Tongue (tissue), 2 donors: ENCODE data around the gene TPM1. TPM values are rescaled to one million over a fixed set of nuclear protein-coding genes. Genes with fewer than 3 reads are reported as not detected.

ENCODE experiments used
- DNase-seq: peaks from one replicate; pipeline ENCODE4 v3.0.0-alpha.2; 2015
- total RNA-seq: library from RNA; depleted of rRNA; stranded (reverse); fragments of >200 nt; gene quantifications from one replicate; pipeline ENCODE4 v1.2.3, GENCODE V29; 2014

Gene TPM1
- total RNA-seq, 1 donor from 2014 or later: 4,708 TPM

DNA sequence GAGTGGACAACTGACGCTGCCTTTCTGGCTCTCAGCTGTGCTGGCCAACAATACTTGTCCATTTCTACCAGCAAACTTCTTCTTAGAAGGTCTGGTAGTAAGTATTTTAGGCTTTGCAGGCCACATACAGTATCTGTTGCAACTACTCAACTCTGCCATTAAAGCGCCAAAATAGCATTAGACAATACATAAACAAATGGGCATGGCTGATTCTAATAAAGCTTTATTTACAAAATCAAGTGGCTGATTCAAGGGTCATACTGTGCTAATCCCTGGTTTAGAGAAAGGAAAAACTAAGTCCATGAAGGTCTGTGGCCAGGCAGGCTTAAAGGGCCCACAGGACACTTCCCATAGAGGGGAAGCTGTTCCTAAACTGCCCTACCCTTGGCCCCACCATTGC, 26.3 kb upstream of the TPM1 start:
- no peak for DNase-seq

DNA sequence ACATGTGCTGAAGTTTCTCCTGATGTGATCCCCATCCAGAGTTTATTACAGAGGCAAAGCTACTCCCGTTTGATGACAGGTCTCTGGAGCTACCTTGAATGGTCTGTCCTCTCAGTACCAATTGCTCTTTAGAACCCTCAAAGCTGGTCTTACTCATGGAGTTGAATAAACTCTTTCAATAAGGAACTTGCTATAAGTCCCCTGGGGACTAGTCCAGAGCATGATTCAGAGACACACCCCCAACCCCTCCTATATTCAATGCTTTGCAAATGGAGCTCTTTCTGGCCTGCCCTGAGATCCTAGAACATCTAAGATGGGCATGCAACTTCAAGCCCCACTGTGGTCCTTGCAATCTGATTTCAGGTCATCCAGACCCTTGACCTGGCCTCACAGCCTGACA, 23.9 kb upstream of the TPM1 start:
- DNase-seq: no peak

DNA sequence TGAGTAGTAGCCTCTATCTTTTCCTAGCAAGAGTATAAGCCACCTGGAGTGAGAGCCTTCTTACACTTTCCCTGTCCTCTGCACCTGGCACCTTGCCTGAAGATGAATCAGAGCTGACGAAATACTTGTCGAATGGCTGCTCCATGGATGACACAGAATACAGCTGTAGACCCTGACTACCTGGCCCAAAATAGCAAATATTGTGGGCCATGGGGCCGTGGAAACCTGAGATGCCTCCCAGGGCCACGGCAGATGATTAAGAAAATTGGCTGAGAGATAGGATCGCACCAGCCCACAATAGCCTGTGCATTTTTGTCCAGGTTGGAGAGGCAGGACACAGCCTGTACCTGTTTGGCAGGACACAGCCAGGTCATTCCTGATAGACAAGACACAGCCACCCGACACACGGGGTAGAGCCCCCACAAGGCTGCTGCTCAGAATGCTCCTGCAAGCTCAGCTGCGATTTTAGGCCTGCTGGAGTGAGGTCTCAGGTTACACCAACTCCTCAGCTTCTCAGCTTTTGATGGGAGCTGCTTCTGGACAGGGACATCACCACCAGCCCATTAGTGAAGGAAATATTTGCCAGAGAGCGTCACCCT, 22.9 kb upstream of the TPM1 start:
- peak; percentile 86 for DNase-seq

DNA sequence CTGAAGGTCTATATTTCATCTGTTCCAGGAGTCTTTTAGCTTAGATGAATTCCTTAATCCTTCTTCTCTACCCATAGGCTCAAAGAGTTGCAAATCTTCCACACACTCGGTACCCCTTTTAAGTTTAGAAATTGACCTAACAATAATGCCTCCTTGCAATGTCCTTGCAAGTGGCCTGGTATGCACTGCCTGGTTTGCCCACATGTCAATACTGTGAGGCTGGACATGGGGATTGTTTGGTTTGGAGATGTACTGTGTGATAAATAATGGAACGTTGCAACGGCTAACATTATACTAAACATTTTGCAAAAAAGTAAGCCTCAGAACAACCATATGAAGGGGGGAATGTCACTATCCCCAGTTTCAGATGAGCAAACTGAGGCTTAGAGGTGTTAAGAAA, 22.4 kb upstream of the TPM1 start:
- DNase-seq: no peak

DNA sequence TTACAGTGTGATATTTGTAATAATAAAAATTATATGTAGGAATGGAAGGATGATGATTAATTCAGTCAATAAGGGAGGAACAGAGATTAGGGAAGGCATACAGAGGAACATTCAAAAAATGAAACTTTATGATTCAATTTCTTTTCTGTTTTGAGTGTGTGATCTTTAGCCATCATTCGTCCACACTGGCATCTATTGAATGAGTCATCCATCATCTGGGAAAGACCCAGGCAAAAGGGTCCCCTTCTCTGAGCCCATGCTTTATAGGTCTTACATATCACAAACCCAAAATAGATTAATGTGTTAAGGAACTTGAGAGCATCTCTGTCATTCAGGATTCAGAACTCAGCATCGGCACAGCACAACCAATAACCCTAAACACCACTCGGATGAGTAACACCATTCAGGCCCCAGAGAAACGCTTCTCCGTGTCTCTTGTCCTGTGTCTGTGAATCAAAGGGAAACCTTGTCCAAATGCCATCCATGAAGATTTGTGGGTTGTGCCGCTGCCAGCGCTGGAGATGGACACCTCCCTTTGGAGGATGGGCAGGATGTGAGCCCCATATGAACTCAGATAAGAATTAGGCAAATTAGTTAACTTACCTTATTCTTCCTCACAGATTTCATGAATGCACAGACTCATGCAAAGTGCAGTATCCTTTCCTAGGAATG, 21.7 kb upstream of the TPM1 start:
- DNase-seq: no peak

DNA sequence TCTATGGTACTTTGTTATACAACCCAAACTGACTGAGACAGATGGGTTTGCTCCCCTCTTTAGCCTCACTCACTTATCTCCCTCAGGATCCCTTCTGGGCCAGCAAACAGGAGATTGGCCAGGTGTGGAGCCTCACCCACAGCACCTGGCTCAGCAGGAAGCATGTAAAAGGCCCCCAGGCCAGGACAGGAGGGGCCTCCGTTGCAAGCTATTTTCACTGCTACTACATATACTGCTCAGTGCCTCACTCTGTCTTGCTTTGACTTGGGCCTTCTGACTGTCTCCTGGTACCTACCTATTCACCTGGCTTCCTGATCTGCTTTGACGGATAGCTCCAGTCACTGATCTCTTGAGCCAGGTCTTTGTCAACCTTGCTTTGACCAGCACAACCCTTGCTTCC, 20.4 kb upstream of the TPM1 start:
- no peak for DNase-seq

DNA sequence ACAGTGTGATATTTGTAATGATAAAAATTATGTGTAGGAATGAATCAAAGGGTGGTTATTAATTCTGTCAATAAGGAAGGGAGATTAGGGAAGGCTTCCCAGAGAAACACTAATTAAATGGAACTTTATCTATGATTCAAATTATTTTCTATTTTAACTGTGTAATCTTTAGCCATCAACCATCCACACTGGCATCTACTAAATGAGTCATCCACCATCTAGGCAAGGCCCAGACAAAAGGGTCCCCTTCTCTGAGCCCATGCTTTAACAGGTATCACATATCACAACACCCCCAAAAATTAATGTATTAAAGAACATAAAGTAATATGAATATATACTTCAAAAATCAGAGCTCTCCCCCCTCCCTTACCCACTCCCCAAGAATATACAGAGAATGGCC, 19.9 kb upstream of the TPM1 start:
- no peak for DNase-seq

DNA sequence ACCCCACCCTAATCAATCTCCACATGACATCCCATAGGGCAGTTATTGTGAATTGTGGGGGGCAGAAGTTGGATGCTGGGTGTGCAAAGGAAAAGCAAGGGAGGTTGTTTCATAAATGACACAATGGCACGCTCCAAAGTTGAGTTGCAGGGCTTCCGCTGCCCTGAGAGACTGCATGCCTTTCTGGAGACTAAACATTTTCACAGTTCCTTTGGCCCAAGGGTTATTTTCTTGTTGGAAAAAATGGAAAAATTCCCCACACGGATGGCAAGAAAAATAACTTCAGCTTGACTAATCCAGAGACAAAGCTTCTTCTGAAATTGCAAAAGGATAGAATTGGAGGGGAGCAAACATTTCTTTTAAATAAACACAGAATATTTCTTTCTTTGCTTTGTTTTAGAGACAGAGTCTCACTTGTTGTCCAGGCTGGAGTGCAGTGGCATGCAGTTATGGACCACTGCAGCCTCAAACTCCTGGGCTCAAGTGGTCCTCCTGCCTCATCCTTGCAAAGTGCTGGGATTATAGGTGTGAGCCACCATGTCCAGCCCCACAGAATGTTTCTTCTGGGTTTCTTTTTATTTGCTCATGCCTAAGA, 19.1 kb upstream of the TPM1 start:
- no peak for DNase-seq

DNA sequence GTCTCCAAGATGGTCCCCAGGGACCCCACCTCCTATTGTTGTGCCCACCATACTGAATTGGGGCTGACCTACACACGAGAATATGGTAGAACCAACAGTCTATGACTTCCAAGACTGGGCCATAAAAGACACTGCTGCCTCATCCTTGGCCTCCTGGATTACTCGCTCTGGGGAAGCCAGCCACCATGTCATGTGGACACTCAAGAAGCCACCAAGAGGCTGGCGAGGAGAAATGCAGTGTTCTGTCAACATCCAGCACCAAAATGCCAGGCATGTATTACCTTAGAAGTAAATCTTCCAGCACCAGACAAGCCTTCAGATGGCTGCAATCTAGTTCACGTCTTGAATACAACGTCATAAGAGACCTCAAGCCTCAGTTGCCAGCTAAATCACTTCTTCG, 17.1 kb upstream of the TPM1 start:
- DNase-seq: no peak

DNA sequence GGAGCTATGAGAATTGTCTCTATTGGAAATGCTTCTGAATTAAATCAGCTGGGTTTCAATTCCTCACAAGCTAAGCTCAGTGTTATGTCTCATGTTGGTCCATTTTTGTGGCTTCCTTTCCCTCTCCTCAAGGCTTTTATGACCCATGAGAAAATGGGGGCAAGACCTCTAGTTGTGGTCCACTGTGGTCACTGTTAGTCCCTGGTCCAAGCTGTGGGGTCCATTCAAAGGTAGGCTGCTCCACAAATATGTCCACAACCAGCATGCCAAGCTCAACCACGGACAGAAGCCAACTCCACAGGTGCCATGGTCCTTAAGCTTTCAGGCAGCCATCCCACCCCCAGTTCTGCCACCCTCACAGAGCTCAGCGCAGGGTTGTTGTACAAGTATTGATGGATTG, 14.9 kb upstream of the TPM1 start:
- DNase-seq: no peak

DNA sequence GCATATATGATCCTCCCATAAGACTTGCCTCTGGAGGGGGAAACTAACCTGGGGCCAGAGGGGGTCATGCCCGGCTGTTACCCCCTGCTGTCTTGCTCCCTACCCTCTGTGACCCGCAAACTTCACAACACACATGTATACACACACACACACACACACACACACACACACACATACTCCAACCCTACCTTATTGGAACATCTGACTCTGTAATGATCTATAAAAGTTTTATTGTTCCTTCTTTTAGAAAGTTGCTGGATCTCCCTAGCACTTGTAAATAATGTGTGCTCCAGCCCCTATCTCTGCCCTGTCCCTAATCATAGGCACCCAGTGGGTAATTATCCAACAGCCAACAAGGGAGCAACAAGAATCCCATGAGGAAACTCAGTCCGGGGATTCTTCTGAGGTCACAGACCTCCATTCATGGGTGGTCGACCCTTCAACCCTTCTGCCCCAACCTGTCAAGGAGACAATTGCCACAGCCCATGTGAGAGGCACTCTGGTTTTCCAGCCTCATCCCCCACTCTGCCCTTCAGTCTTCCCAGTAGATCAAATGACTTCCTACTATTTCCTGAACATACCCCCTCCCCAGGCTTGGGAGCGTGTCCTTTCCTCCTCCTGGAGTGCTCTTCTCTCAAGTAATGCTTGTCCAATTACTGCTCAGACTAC, 14.0 kb upstream of the TPM1 start:
- no peak for DNase-seq

DNA sequence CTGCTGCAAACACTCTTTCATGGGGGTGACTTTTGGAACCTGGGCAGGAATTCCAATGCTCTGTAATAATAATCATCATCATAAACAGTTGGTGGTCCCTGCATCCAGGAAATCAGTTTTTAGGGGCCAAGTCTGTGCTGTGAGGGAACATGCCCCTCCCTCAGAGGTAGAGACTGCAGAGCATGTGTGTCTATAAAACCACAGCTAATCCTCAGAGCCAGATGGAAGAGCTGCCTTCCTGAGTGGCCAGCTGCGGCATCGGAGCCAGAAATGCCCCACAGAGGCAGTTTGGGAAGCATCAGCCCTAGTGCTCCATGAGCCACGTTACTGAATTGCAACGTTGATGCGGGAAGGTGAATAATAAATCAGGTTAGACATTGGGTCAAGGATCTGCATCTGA, 12.9 kb upstream of the TPM1 start:
- peak; percentile 51 for DNase-seq

DNA sequence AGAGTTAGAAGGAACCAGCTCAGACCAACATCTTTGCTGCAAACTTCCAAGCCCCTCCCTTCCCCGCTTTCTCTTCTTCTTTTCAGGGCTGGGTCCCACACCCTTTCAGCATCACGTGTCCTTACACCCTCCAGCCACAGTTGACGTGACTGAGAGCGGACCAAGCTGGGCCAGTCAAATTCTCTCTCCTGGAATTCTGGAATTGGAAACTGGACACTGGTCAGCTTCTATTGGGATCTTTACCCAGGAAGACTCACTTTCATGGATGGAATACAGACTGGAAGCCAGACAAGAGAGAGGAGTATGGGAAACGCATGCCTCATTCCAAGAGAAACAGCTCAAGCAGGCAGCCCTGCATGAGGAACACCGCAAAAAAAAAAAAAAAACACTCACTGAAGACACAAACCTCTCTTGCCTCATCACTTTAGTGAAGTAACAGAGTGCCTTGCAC, 12.4 kb upstream of the TPM1 start:
- peak; percentile 56 for DNase-seq

DNA sequence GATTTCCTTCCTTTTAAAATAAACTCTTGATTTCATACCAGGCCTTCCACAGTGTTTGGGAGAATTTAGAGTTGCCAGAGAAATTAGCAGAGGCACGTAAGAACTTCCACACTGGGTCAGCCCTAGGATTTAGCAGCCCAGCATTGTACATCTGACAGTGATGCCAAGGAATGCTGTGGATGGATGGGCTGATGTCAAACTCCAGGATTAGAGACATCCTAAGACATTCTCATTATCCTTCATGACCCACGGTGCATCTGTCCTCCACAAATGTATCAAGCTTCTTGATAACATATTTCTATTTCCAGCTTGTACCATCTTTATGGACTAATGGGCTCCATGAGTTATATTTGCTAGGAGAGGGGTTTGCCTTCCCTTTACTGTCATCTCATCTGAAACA, 8.0 kb upstream of the TPM1 start:
- DNase-seq: peak; percentile 62

DNA sequence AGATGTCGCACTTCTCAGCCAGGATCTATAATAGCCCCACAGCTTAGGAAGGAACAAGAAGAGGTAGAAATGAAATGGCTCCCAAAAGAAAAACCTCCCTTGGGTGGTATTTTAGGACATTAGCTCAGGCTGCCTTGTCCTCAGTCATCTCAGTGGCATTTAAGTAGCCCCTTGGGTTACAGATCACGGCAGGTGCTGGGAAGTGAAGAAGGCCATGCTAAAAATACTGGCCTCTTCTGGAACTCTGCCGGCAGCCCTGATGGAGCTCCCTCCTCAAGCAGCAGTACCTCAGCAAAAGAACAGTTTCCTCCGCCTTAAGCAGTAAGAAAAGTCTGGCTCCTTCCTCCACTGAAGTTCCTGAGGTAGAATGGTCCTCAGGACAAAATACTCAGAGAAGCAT, 7.3 kb upstream of the TPM1 start:
- peak; percentile 82 for DNase-seq

DNA sequence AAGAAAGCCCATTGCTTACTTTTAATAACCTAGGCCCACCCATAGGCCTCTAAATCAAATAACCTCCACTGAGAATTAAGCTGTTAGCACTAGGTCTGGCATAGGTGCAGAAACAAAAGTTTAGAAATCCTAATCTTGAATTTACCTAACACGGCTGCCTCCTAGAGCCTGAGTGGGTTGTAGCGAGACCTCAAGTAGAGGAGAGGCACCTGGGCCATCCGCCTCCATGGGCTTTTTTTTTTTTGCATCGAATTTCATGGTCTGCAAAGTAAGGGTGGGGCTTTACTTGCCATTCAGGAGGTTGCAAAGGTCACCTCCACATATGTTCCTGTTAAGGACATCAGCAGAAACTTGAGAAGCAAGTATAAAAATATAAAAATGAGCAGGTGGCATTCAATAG, 6.6 kb upstream of the TPM1 start:
- peak; percentile 41 for DNase-seq

DNA sequence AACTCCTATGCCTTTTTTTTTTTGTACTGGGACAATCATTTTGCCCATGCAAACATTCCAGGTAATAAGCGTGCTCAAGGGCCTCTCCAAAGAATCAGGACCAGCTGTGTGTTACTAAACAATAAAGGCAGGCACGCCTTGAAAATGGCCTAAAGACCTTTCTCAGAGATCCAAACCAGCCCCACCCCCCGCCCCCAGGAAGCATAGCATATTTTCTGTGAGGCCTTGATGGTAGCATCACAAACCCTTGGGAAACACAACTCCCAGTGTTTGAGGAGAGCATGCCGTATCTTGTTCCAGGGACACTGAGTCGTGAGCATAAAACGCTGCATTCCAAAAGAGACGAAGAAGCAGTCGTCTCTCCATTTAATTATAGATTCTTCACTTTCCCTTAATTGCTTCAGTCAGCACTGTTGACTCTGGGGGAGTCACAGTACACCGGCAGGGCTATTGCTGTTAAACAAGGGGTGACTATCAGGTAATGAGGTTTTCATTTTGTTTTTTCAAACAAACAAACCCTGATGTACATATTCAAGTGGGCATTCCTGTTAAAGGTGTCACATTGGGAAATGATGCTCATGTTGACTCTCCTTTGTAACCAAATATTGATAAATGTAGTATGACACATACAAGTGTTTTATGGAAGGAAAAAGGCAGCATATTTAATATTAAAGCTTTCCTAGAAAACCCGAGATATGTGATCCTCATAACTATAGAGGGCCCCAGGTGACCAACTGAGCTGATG, 4.4 kb upstream of the TPM1 start:
- peak; percentile 55 for DNase-seq

DNA sequence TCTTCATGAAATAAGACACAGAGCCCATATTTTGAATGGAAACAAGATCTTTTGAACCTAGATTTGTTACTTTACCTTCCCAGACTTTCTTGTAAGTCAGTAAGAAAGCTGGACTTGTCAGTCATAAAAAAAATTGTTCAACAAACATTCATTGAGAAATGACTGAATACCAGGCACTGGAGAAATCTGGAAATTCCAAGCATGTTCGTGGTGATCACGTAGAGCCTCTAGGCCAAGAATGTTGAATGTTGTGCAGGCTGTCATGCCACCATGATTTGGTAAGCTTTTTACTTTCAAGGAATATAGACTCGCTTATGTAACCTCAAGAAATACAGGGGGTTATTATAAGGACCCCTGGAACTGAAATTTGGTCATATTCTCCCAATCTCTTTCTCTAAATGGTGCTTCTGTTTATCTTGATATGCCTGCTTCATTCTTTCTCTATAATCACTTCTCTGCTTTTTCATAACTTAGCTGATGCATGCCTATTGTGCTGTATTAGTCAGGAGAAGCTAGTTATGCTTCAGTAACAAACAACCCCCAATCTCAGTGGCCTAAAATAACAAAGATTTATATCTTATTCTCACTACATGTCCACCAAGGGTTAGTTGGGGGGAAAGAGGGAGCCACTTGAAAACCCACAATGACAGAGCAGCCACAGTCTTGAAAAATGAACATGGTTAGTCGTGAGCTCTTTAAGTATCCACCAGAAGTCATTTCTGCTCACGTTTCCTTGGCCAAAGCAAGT, 3.4 kb upstream of the TPM1 start:
- DNase-seq: no peak

DNA sequence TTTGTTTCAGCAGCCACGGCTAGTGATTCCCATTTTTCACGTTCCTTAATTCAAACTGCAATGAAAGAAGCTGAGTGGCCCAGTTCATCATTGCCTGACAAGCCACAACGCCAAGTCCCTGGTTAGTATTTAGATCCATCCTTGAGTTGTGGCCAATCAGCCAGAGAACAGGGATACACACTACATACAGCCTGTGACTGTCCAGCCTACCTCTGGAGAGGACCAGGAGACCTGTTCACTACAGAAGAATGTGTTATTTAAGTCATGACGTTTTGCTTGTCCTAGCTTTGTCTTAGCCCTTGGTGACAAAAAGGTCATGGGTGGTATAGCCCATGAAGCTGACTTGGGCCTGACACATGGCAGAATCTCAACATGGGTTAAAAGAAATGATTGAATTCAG, 2.7 kb upstream of the TPM1 start:
- no peak for DNase-seq

DNA sequence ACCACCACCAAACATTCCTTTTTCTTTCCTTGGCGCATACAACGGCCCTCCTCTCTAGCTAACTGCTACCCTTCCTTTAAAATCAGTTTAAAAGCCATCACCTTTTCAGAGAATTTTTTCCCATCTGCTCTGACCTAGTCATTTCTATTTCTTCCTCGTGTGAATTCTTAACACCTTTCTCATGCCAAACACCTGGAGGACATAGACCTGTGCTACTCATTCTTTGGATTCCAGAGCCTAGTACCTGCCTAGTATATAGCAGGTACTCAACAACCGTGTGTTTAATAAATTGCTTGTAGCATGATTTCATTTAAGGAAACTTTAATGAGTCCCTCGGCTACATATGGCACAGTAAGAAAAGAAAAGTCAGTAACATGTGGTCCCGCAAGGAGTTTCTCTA, 2.0 kb upstream of the TPM1 start:
- DNase-seq: no peak

DNA sequence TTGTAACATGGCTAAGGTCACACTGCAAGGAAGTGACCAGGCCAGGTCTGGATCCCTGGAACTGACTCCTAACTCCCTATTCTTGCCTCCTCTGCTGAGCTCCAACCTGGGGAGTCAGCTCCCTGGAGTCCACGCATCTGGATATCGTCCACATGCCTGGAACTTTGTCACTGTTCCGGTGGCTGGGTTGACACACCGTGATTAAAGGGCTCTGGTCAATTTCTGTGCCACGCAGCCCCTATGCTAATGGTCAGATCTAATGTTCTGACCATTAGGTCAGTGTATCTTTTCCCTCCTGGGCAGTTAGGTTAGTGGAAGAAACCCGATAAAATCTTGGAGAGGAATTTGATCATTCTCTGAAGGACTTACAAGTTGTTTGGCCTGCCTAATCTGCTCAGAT, 1.6 kb upstream of the TPM1 start:
- no peak for DNase-seq

DNA sequence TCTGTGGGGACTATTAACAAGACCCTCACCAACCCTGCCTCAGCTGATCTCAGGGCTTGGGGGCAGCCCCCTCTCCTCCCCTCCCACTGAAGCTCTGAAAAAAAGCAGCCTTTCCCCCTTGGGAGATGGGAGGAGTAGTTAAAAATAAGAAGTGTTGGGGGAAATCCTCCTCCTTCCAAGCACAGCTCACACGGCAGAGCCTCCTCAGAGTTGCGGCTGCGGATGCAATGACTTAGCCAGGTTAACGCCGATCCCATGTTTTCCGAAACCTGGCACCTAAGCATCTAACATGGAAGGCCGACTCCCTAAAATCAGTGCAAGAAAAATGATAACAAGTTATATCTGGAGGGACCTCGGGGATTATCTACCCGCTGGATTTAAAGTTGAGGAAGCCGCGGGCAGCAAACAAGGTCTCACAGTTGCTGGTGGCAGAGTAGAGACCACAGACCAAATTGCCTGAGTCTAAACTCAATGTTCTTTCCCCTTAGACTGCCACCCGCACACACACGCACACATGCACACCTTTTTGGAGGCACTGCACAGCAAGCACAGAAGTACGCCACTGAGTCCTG, 1.1 kb upstream of the TPM1 start:
- no peak for DNase-seq
